Stimulated activated effector memory CD8-positive, alpha-beta T cell treated with anti-CD3 and anti-CD28 coated beads, Interleukin-12 subunit alpha, Interleukin-12 subunit beta, amount 100 ng/mL, for 72 hours (primary cell): ENCODE data around the gene PPM1E.
A peak's percentile ranks its signal among the peaks of the same experiment; 100 is the strongest.
"Not testable (repeated sequence)": the region's sequence is repeated elsewhere in the genome, so short reads cannot be mapped to it uniquely, and the experiment has no call there.

ENCODE experiments used
- ATAC-seq: fragments of 150-1000 bp; cut with Tn5 transposase; 2 replicates; pipeline ENCODE4 v1.10.0; 2021
- DNase-seq, 2 donors: peaks; one replicate each; pipeline ENCODE4 v3.0.0; 2021 to 2022; ENCODE audit warnings: low spot score in 2 of 2
- H3K27ac Mint-ChIP-seq: one replicate; pipeline ENCODE4 v1.8.0; 2022; ENCODE audit warnings: mild to moderate bottlenecking, mixed read lengths
- H3K36me3 Mint-ChIP-seq: one replicate; pipeline ENCODE4 v1.8.0; 2022; ENCODE audit warnings: mild to moderate bottlenecking, mixed read lengths
- H3K4me1 Mint-ChIP-seq: one replicate; pipeline ENCODE4 v1.8.0; 2022; ENCODE audit warnings: mixed read lengths
- H3K4me3 Mint-ChIP-seq: one replicate; pipeline ENCODE4 v1.8.0; 2022; ENCODE audit warnings: mild to moderate bottlenecking, mixed read lengths
- H3K9me3 Mint-ChIP-seq: one replicate; pipeline ENCODE4 v1.8.0; 2022; ENCODE audit warnings: mixed read lengths

Gene PPM1E

GRCh38 chr17:58757162-58757613 lies 1.5 kb downstream of the PPM1E start:
- H3K36me3 Mint-ChIP-seq, result peaks cover 5% of the 10 kb centered on the region
- no peaks in the 10 kb centered on the region for H3K9me3 Mint-ChIP-seq
- H3K4me3 Mint-ChIP-seq, result peak overlapping the region; percentile 81

GRCh38 chr17:58758890-58759289 lies 3.2 kb downstream of the PPM1E start:
- no peak overlapping the region for H3K27ac Mint-ChIP-seq
- no peaks in the 10 kb centered on the region for H3K9me3 Mint-ChIP-seq
- DNase-seq, result no peak
- ATAC-seq, result no peak
- H3K4me1 Mint-ChIP-seq, result peaks cover 8% of the 10 kb centered on the region
- peaks cover 5% of the 10 kb centered on the region for H3K36me3 Mint-ChIP-seq
- H3K4me3 Mint-ChIP-seq, result no peak overlapping the region

More at GRCh38 chr17:58757162-58757613, 1.5 kb downstream of the PPM1E start:
- Mint-ChIP-seq H3K27ac (peak overlapping the region; percentile 71), H3K4me1 (peaks cover 8% of the 10 kb centered on the region)
- DNase-seq (no peak), ATAC-seq (no peak)

- Mint-ChIP-seq H3K36me3 (peaks cover 5% of the 10 kb centered on the region), H3K27ac (no peak overlapping the region), H3K9me3 (no peaks in the 10 kb centered on the region), H3K4me1 (peaks cover 8% of the 10 kb centered on the region), H3K4me3 (no peak overlapping the region)
- DNase-seq (no peak), ATAC-seq (no peak)
Observed at GRCh38 chr17:58759522-58759921, 3.9 kb downstream of the PPM1E start.

- Mint-ChIP-seq H3K9me3 (no peaks in the 10 kb centered on the region), H3K4me1 (peaks cover 8% of the 10 kb centered on the region), H3K36me3 (peaks cover 5% of the 10 kb centered on the region), H3K4me3 (no peak overlapping the region), H3K27ac (no peak overlapping the region)
- DNase-seq, result no peak
- ATAC-seq, result no peak
Observed at GRCh38 chr17:58760248-58760647, 4.6 kb downstream of the PPM1E start.

GRCh38 chr17:58763263-58763662 lies 7.6 kb downstream of the PPM1E start:
- Mint-ChIP-seq H3K4me1 (no peaks in the 10 kb centered on the region), H3K27ac (no peak overlapping the region), H3K4me3 (no peak overlapping the region), H3K9me3 (no peaks in the 10 kb centered on the region), H3K36me3 (no peaks in the 10 kb centered on the region)
- no peak for DNase-seq
- ATAC-seq, result no peak

GRCh38 chr17:58764373-58764772 lies 8.7 kb downstream of the PPM1E start:
- no peak for ATAC-seq

GRCh38 chr17:58778482-58778881 lies 22.8 kb downstream of the PPM1E start:
- H3K4me3 Mint-ChIP-seq, H3K27ac Mint-ChIP-seq, H3K9me3 Mint-ChIP-seq, H3K4me1 Mint-ChIP-seq, H3K36me3 Mint-ChIP-seq, DNase-seq, ATAC-seq: not testable (repeated sequence)

More at GRCh38 chr17:58764373-58764772, 8.7 kb downstream of the PPM1E start:
- Mint-ChIP-seq H3K4me1 (no peaks in the 10 kb centered on the region), H3K36me3 (no peaks in the 10 kb centered on the region), H3K4me3 (no peak overlapping the region), H3K27ac (no peak overlapping the region), H3K9me3 (no peaks in the 10 kb centered on the region)
- DNase-seq, result no peak

GRCh38 chr17:58779446-58779845 lies 23.8 kb downstream of the PPM1E start:
- DNase-seq, result no peak
- Mint-ChIP-seq H3K36me3 (no peaks in the 10 kb centered on the region), H3K4me3 (no peak overlapping the region), H3K9me3 (no peaks in the 10 kb centered on the region), H3K4me1 (no peaks in the 10 kb centered on the region), H3K27ac (no peak overlapping the region)
- ATAC-seq, result no peak

GRCh38 chr17:58783380-58783779 lies 27.7 kb downstream of the PPM1E start:
- no peaks in the 10 kb centered on the region for H3K9me3 Mint-ChIP-seq
- H3K27ac Mint-ChIP-seq, result no peak overlapping the region
- no peak for ATAC-seq
- no peaks in the 10 kb centered on the region for H3K4me1 Mint-ChIP-seq
- no peaks in the 10 kb centered on the region for H3K36me3 Mint-ChIP-seq
- no peak for DNase-seq
- no peak overlapping the region for H3K4me3 Mint-ChIP-seq

- ATAC-seq (no peak), DNase-seq (no peak)
- Mint-ChIP-seq H3K9me3 (no peaks in the 10 kb centered on the region), H3K4me1 (no peaks in the 10 kb centered on the region), H3K4me3 (no peak overlapping the region), H3K27ac (no peak overlapping the region), H3K36me3 (no peaks in the 10 kb centered on the region)
Observed at GRCh38 chr17:58785097-58785496, 29.4 kb downstream of the PPM1E start.

GRCh38 chr17:58786586-58787295 lies 31.1 kb downstream of the PPM1E start:
- ATAC-seq, result no peak
- DNase-seq, result no peak

GRCh38 chr17:58788199-58788598 lies 32.5 kb downstream of the PPM1E start:
- ATAC-seq, result no peak
- Mint-ChIP-seq H3K27ac (no peak overlapping the region), H3K9me3 (no peaks in the 10 kb centered on the region), H3K4me3 (no peak overlapping the region), H3K4me1 (no peaks in the 10 kb centered on the region), H3K36me3 (no peaks in the 10 kb centered on the region)
- DNase-seq, result no peak

More at GRCh38 chr17:58786586-58787295, 31.1 kb downstream of the PPM1E start:
- H3K27ac Mint-ChIP-seq, result no peak overlapping the region
- H3K4me1 Mint-ChIP-seq, result no peaks in the 10 kb centered on the region
- H3K4me3 Mint-ChIP-seq, result no peak overlapping the region
- H3K36me3 Mint-ChIP-seq, result no peaks in the 10 kb centered on the region
- H3K9me3 Mint-ChIP-seq, result no peaks in the 10 kb centered on the region

GRCh38 chr17:58789160-58789559 lies 33.5 kb downstream of the PPM1E start:
- H3K4me1 Mint-ChIP-seq, result no peaks in the 10 kb centered on the region
- no peaks in the 10 kb centered on the region for H3K9me3 Mint-ChIP-seq
- DNase-seq (no peak), ATAC-seq (peak; percentile 58)
- H3K27ac Mint-ChIP-seq, result no peak overlapping the region
- H3K36me3 Mint-ChIP-seq, result no peaks in the 10 kb centered on the region
- no peak overlapping the region for H3K4me3 Mint-ChIP-seq

GRCh38 chr17:58789831-58790230 lies 34.2 kb downstream of the PPM1E start:
- no peaks in the 10 kb centered on the region for H3K4me1 Mint-ChIP-seq
- DNase-seq, result no peak
- H3K9me3 Mint-ChIP-seq, result peaks cover 2% of the 10 kb centered on the region
- H3K27ac Mint-ChIP-seq, result no peak overlapping the region
- H3K36me3 Mint-ChIP-seq, result no peaks in the 10 kb centered on the region
- H3K4me3 Mint-ChIP-seq, result no peak overlapping the region
- no peak for ATAC-seq

- not testable (repeated sequence) for H3K9me3 Mint-ChIP-seq, H3K4me3 Mint-ChIP-seq, ATAC-seq, H3K27ac Mint-ChIP-seq, H3K4me1 Mint-ChIP-seq, H3K36me3 Mint-ChIP-seq, DNase-seq
Observed at GRCh38 chr17:58794508-58794907, 38.9 kb downstream of the PPM1E start.

GRCh38 chr17:58802188-58802587 lies 46.5 kb downstream of the PPM1E start:
- H3K4me3 Mint-ChIP-seq, result no peak overlapping the region
- no peaks in the 10 kb centered on the region for H3K36me3 Mint-ChIP-seq
- H3K27ac Mint-ChIP-seq, result no peak overlapping the region
- ATAC-seq (no peak), DNase-seq (no peak)
- H3K9me3 Mint-ChIP-seq, result no peaks in the 10 kb centered on the region
- H3K4me1 Mint-ChIP-seq, result no peaks in the 10 kb centered on the region
